Measurements from ENCODE around the gene KLF7.

KLF7 gene

GRCh38 chr2:207148020-207148419 is 17.7 kb downstream of the KLF7 start:
- DNase-seq = no peak

GRCh38 chr2:207144173-207144785 is 21.5 kb downstream of the KLF7 start:
- no peak for DNase-seq

- no peak for DNase-seq
These were observed 22.3 kb downstream of the KLF7 start for GRCh38 chr2:207143215-207144172.

DNA sequence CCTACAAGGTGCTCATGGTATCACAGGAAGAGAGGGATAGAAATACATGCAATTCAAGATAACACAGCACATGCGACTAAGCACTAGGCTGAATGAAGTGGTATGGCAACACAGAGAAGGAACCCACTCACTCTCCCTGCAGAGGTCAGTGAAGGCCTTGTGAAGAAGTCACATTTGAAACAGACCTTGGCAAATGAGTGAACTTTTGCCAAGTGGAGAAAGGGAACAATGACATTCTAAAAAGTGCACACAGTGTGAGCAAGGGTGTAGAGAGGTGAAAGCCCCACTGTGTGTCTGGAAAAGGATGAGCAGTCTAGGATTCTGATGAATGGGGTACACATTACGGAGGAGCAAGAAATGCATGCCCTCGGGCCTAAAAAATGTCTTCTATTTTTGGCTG is 23.3 kb downstream of the KLF7 start:
- no peak for DNase-seq

DNA sequence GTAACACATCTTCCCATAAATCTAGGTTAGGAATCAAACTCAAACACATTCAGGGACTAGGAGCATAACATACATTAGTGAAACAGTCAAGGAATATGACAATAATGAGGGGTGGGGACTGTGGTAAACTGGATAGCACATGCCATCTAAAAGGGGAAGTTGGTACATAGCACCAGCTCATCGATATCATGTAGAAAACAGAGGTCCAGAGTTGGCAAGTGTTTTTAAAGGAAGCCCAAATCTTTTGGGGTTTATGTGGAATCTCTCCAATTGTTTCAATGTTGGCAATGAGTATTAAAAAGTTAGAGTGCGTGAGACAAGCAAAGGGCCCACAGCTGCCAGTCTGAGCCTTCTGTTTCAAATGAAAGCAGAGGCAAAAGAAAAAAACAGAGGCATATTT is 24.4 kb downstream of the KLF7 start:
- no peak for DNase-seq

- no peak for DNase-seq
These were observed 25.5 kb downstream of the KLF7 start for GRCh38 chr2:207140265-207140664.

DNA sequence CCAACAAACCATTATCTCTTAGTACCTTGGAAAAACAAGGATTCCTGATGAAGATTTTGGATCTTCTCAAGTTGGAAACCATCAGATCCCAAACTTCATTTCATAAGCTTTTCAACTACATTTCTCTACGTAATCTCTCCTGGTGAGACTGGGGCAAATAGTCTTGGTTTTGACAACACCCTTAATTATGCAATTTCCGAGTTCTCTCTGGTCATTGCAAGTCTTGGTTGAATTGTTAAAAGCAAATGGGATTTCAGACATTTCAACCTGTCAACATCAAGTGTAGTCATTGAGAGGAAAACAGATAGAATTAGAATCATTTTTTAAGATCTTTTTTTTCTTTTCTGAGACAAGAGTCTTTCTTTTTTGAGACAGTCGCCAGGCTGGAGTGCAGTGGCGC is 26.2 kb downstream of the KLF7 start:
- no peak for DNase-seq

DNA sequence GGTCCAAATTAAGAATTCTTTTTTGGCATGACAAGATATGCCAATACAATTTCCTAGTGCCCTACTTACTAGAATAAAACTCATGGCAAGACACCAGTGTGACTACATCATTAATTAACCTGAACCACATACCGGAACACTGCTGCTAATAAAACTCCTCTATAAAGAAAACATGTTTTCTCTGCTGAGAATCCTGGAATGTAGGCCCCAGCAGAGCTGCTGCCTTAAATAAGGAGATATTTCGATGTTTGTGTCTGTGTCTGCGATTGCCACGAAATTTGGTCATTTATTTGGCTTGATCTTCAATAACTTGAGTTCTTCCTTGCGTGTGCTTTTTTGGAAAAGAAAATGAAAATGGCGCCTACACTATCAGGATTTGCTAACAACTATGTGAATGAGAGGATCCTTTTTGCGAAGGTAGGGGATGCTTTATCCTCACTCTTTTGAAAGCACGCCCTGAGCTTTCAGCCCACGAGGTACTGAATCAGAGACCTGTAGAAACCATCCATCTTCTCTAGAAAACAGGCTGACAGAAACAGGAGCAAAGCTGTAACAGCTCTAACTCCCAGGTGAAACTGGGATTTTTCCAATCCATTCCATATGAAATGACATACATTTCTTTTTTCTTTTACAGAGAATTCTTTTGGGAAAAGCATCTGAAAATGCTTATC is 27.0 kb downstream of the KLF7 start:
- DNase-seq = no peak

- DNase-seq = no peak
These were observed 28.0 kb downstream of the KLF7 start for GRCh38 chr2:207137596-207138337.

DNA sequence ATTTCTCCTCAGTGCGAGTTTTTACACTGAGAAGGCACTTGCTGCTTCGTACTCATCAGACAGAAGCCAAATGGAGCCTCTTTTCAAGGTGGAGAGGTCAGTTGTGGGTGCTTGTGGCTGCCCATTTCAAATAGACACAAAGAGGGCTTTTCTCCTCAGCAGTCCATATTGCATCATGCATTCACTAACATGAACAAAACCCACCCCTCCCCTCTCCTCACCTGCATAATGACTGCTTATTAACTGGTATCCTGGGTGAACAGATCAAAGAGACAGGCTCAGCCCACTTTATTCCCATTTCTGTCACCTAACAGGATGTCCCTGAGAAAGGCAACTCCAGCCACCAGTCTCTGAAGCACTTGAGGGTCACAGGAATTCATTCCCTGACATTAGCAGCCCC is 28.9 kb downstream of the KLF7 start:
- DNase-seq = no peak

DNA sequence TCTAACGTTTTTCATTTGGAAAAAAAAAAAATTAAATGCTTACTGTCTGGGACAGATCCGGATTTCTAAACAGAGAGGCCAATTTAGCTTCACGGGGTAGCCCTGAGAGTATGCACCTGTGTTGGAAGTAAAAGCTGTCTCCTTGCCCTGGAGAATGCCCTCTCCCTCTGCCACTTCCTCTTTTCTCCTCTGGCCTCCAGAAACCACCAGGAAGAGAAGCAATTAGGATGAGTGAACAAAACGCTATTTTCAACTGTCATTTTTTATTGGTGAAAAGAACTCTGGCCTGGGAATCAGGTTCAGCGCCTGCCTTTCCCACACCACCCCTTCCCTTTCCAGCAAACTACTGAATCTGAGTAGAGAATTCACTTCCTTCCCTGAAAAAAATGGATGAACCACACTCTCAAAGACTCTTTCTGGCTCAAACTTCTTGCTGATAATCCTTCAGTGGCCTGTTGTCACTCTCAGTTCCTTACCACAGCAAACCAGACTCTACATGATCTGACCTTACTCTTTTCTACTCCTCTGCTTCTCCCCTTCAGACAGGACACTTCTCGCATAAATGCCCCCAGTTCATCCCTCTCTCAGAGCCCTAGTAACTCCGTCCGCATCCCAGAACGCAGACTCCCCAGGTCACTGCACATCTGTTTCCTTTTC is 29.8 kb downstream of the KLF7 start:
- no peak for DNase-seq

GRCh38 chr2:207135340-207135739 is 30.4 kb downstream of the KLF7 start:
- no peak for DNase-seq

DNA sequence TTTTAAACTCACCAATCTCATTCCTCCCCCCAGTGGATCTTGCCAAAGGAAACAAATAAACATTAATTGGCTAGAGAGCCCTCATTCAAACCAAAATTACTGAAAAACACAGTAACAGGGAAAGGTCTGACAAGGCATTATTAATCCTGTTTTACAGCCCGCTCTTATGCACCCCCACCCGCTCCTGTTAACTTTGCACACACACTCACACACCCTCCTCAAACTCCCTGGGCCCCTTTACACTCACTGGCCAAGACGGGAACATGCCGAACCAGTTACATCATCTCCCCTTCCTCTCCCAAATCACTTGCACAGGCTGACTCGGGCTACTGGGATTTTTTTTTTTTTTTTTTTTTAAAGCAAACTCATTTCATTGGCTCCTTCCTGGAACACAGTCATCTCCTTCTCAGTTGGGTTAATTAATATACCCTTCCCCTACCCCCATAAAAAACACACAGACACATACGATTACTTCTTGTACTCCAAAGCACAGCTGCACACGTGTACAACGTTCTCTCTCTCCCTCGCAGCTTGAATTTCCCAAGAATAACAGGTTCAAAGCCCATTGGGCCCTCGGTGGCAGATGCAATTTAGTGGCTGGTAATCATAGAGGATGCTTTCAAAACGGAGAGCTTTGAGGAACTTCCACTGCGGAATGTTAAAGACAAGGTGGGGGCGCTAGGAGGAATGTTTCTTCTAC is 31.8 kb downstream of the KLF7 start:
- peak; percentile 68 for DNase-seq

DNA sequence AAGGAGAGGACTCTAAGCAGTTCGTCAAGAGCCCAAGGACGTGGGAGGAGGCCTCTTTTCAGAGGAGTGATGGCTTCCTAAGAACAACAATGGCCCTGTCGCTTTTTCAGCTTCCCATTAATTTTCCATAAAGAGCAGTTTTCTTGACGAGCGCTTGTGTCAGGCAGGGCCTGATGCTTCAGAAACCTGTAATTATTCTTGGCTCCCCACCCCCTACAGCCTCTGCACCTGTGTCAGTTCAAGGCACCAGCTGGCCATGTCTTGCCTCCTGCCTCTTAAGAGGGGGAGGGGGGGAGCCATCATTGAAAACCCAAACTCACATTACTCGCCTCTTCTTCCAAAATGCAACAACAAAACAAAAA is 32.3 kb downstream of the KLF7 start:
- peak; percentile 89 for DNase-seq

DNA sequence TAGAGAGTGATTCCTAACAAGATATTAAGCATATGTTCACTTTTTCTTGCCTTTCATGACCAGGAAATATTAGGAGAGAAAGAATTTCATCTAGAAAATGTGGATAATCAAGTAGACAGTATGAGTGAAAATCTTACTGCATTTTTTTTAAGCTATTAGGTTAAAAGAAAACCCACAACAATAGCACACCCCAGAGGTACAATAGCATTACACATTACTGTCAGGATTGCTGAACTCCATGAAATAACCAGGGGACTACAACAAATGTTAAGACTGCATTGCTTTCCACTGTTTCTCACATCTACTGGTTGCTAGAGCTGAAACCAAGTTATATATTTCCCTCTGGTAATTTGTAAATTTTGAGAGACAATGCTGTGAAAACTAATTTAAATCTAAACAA is 33.7 kb downstream of the KLF7 start:
- DNase-seq = no peak

- DNase-seq = no peak
These were observed 34.2 kb downstream of the KLF7 start for GRCh38 chr2:207131594-207131993.

DNA sequence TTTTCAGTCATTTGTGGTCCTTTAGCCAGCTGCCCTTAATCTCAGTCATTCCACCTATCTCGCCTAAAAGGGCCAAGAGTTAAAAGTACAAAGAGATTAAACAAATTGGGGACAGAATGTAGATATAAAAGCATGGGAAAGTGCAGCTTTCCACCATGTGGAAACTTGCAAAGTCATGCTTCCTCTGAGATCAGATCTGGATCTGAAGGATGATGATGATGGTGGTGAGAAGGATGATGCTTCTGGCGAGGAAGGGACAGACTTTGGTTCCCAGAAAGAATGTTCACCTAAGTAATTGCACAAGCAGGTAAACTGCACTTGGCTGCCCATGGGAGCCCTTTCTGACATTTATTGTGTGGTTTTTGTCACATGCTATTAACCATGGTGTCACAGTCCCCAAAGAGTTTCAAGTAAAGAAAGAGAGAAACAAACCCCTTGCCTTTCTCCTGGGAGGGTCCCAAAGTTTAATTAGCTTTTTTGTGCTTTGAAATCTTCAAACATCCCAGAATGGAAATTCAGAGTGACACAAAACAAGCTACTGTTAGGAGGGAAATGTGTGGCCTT is 34.7 kb downstream of the KLF7 start:
- no peak for DNase-seq

DNA sequence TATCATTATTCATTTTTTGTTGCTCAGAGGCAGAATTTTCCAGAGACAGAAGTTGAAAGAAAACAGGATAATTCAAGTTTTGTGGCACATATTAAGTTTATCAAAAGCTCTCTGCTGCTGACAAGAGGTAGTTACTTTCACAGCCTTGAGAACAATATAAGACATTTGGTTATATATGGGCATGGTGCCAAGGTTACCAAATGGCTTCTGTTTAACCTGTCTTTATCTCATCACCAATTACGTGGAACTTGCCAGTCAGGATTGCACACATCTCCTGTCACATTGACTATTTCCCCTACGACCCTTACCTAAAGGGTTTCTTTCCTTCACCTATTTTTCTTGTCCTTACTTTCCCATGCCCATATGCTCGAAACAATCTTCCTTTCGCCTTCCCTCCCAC is 35.9 kb downstream of the KLF7 start:
- no peak for DNase-seq

GRCh38 chr2:207128867-207129266 is 36.9 kb downstream of the KLF7 start:
- DNase-seq = no peak

- no peak for DNase-seq
These were observed 38.9 kb downstream of the KLF7 start for GRCh38 chr2:207126724-207127308.

DNA sequence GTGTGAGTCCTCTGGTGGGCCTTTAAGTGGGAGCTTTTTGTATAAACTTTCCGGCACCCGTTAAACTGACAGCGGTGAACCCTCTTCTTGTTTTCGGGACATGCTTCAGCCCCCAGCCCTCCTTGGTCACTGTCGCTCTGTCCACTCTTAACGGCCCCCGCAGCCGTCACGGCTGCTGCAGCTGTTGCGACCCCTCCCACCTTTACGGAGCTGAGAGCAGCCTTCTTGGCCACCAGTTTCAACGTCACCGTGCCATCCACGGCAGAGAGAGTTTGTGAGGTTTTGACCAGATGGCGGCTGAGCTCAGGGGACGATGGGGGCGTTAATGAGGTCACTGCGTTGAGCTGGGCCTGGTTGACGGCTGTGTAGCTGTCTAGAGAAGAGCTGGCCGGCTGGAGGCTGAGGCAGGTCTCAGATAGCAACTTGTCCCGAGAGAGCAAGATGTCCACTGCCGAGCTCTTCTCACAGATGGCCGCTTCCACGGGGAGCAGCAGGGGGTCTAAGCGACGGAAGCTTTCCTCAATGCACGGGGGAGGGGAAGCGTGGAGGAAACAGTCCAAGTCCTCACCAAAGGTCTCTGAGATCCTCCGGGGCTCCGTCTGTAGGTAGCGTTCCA is 41.9 kb downstream of the KLF7 start:
- no peak for DNase-seq
